Stimulated activated naive CD8-positive, alpha-beta T cell treated with anti-CD3 and anti-CD28 coated beads, Interleukin-15, amount 100 ng/mL, for 72 hours (primary cell): ENCODE measurements around the gene WWTR1.

Experiments
- ATAC-seq: fragments of 150-1000 bp; cut with Tn5 transposase; 2 replicates; pipeline ENCODE4 v1.10.0; 2021; ENCODE audit warnings: mild to moderate bottlenecking, moderate library complexity
- DNase-seq, 2 donors: peaks; one replicate each; pipeline ENCODE4 v3.0.0; 2021 to 2022
- H3K27ac Mint-ChIP-seq, 2 donors: one replicate each; pipeline ENCODE4 v1.8.0; 2022; ENCODE audit warnings: mild to moderate bottlenecking in 2 of 2, mixed read lengths in 2 of 2, moderate library complexity in 2 of 2
- H3K27me3 Mint-ChIP-seq: one replicate; pipeline ENCODE4 v1.8.0; 2022; ENCODE audit warnings: mixed read lengths
- H3K4me1 Mint-ChIP-seq: one replicate; pipeline ENCODE4 v1.8.0; 2022; ENCODE audit warnings: mild to moderate bottlenecking, mixed read lengths
- H3K4me3 Mint-ChIP-seq, 2 donors: one replicate each; pipeline ENCODE4 v1.8.0; 2022; ENCODE audit warnings: mild to moderate bottlenecking in 2 of 2, mixed read lengths in 2 of 2, moderate library complexity in 1 of 2
- H3K9me3 Mint-ChIP-seq, 2 donors: one replicate each; pipeline ENCODE4 v1.8.0; 2022; ENCODE audit warnings: mixed read lengths in 2 of 2

Gene WWTR1

GRCh38 chr3:149657926-149658743, at the start of gene WWTR1:
TSS of gene WWTR1 (minus strand) at chr3:149658025. CDS start at chr3:149657306, 719 bp downstream.
- peak; percentile 33 to 47 for DNase-seq
- Mint-ChIP-seq H3K27ac (peak within 1 kb of the TSS in 1 of 2 donors; percentile 66), H3K9me3 (no peaks in the 10 kb centered on the region), H3K4me3 (peak within 1 kb of the TSS; percentile 90), H3K4me1 (peaks cover 18% of the 10 kb centered on the region), H3K27me3 (peaks cover 75% of the 10 kb centered on the region)
- ATAC-seq = peak; percentile 80

DNA sequence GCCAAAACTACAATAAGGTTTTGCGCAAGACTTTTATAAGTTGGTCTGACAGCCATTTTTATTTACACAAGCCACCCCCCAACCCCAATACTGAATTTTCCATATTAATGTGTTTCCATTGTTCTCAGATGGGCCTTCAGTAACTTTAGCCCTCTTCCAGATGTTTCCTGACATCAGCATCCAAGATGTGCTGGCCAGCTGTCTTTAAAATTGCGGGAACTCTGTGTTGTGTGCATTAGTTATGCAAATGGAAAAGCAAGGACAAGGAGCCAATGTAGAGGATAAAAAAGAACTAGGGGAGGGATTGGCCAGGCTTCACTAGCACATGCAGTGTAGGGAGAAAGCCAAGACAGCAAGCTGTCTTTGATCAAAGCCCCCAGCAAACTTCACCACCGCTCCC, 49.1 kb upstream of the WWTR1 start:
- Mint-ChIP-seq H3K27ac (no peak overlapping the region), H3K9me3 (no peaks in the 10 kb centered on the region), H3K27me3 (no peaks in the 10 kb centered on the region), H3K4me3 (no peak overlapping the region), H3K4me1 (no peaks in the 10 kb centered on the region)
- DNase-seq (no peak), ATAC-seq (no peak)

GRCh38 chr3:149705416-149705815, 47.6 kb upstream of the WWTR1 start:
- Mint-ChIP-seq H3K27me3 (no peaks in the 10 kb centered on the region), H3K27ac (no peak overlapping the region), H3K9me3 (no peaks in the 10 kb centered on the region), H3K4me1 (no peaks in the 10 kb centered on the region), H3K4me3 (no peak overlapping the region)
- no peak for ATAC-seq
- no peak for DNase-seq

DNA sequence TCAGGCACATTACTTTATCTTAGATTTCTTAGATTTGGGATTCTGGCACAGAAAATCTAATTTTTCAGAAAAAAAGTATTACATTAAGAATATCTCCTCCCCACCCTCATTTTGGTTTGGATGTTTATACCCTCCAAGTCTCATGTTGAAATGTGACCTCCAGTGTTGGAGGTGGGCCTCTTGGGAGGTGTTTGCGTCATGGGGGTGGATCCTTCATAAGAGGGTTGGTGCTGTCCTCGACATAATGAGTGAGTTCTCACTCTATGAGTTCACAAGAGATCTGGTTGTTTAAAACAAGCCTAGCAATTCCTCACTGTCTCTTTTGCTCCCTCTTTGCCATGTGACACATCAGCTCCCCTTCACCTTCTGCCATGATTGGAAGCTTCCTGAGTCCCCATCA, 45.6 kb upstream of the WWTR1 start:
- Mint-ChIP-seq H3K27ac (no peak overlapping the region), H3K9me3 (peaks cover 4 to 15% of the 10 kb centered on the region in 2 donors), H3K27me3 (no peaks in the 10 kb centered on the region), H3K4me1 (no peaks in the 10 kb centered on the region), H3K4me3 (no peak overlapping the region)
- ATAC-seq (no peak), DNase-seq (no peak)

- H3K9me3 Mint-ChIP-seq = peaks cover 9 to 21% of the 10 kb centered on the region in 2 donors
- no peak overlapping the region for H3K4me3 Mint-ChIP-seq
- H3K27ac Mint-ChIP-seq = no peak overlapping the region
- DNase-seq (no peak), ATAC-seq (peak; percentile 71)
- no peaks in the 10 kb centered on the region for H3K4me1 Mint-ChIP-seq
- H3K27me3 Mint-ChIP-seq = no peaks in the 10 kb centered on the region
These were observed 45.0 kb upstream of the WWTR1 start for GRCh38 chr3:149702691-149703441.

GRCh38 chr3:149701977-149702350, 44.1 kb upstream of the WWTR1 start:
- Mint-ChIP-seq H3K4me1 (no peaks in the 10 kb centered on the region), H3K27ac (no peak overlapping the region), H3K9me3 (peaks cover 11 to 29% of the 10 kb centered on the region in 2 donors), H3K27me3 (no peaks in the 10 kb centered on the region), H3K4me3 (peak overlapping the region in 1 of 2 donors; percentile 23)
- ATAC-seq = peak; percentile 91
- DNase-seq = peak in 1 of 2 donors; percentile 21

DNA sequence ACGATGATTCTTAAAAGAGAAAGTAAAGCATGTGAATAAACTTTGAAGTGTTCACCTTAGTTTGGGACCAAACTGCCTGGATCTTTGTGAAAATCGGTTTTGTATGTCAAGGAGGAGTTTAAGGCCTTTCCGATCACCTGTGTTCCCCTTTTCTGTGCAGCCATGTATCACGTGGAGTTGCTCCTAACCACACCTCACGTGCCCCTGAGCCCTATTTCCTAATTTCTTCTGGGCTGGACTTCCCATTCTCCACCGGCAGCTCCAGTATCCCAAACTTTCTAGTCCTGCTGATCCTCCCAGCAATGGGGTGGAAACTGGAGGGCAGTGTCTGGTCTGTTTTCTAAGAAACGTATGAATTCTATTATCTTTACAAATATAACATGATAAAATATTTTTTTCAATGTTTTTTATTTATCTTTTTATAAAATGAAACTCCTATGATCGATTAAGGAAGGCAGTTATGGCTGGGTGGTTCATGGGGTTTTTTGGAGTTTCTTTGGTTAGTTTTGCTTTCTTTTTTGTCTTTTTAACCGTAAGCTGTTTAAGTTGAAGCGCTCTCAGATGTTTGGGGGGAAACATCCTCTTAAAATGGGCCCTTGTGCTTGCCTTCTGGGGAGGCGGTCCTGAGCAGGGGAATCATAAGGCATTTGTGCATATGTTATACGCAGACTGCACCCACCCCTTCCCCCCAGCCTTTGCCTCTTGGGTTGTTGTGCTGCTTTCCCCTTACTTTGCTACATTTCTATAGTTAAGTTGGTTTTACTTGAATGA, 43.6 kb upstream of the WWTR1 start:
- Mint-ChIP-seq H3K9me3 (peaks cover 16 to 35% of the 10 kb centered on the region in 2 donors), H3K4me3 (peak overlapping the region; percentile 23 to 45), H3K27ac (peak overlapping the region in 1 of 2 donors; percentile 73), H3K4me1 (no peaks in the 10 kb centered on the region), H3K27me3 (no peaks in the 10 kb centered on the region)
- DNase-seq = no peak
- peak; percentile 71 for ATAC-seq

- DNase-seq = no peak
- no peak overlapping the region for H3K27ac Mint-ChIP-seq
- peaks cover 13% of the 10 kb centered on the region for H3K27me3 Mint-ChIP-seq
- peaks cover 6 to 14% of the 10 kb centered on the region in 2 donors for H3K9me3 Mint-ChIP-seq
- no peak for ATAC-seq
- no peaks in the 10 kb centered on the region for H3K4me1 Mint-ChIP-seq
- H3K4me3 Mint-ChIP-seq = no peak overlapping the region
These were observed 30.4 kb upstream of the WWTR1 start for GRCh38 chr3:149688122-149688757.

- Mint-ChIP-seq H3K27me3 (peaks cover 13% of the 10 kb centered on the region), H3K27ac (no peak overlapping the region), H3K4me1 (no peaks in the 10 kb centered on the region), H3K4me3 (no peak overlapping the region), H3K9me3 (peaks cover 6 to 14% of the 10 kb centered on the region in 2 donors)
- no peak for ATAC-seq
- no peak for DNase-seq
These were observed 29.2 kb upstream of the WWTR1 start for GRCh38 chr3:149686996-149687395.

- no peak for ATAC-seq
- Mint-ChIP-seq H3K27me3 (peaks cover 12% of the 10 kb centered on the region), H3K4me1 (no peaks in the 10 kb centered on the region), H3K9me3 (no peaks in the 10 kb centered on the region), H3K27ac (no peak overlapping the region), H3K4me3 (no peak overlapping the region)
- DNase-seq = no peak
These were observed 20.6 kb upstream of the WWTR1 start for GRCh38 chr3:149678351-149678950.

GRCh38 chr3:149673393-149673792, 15.6 kb upstream of the WWTR1 start:
- ATAC-seq (no peak), DNase-seq (no peak)
- Mint-ChIP-seq H3K9me3 (no peaks in the 10 kb centered on the region), H3K27ac (no peak overlapping the region), H3K4me3 (no peak overlapping the region), H3K4me1 (no peaks in the 10 kb centered on the region), H3K27me3 (peaks cover 12% of the 10 kb centered on the region)

- no peak for ATAC-seq
- H3K4me3 Mint-ChIP-seq = no peak overlapping the region
- no peak for DNase-seq
- H3K27ac Mint-ChIP-seq = no peak overlapping the region
- no peaks in the 10 kb centered on the region for H3K4me1 Mint-ChIP-seq
- peaks cover 6% of the 10 kb centered on the region for H3K27me3 Mint-ChIP-seq
- no peaks in the 10 kb centered on the region for H3K9me3 Mint-ChIP-seq
These were observed 13.1 kb upstream of the WWTR1 start for GRCh38 chr3:149670742-149671492.

GRCh38 chr3:149667576-149667975, 9.8 kb upstream of the WWTR1 start:
- Mint-ChIP-seq H3K4me3 (no peak overlapping the region), H3K9me3 (no peaks in the 10 kb centered on the region), H3K27me3 (peaks cover 16% of the 10 kb centered on the region), H3K4me1 (no peaks in the 10 kb centered on the region), H3K27ac (no peak overlapping the region)
- DNase-seq (no peak), ATAC-seq (no peak)

GRCh38 chr3:149663966-149664365, 6.1 kb upstream of the WWTR1 start:
- Mint-ChIP-seq H3K9me3 (no peaks in the 10 kb centered on the region), H3K27me3 (peaks cover 36% of the 10 kb centered on the region), H3K27ac (no peak overlapping the region), H3K4me1 (no peaks in the 10 kb centered on the region), H3K4me3 (no peak overlapping the region)
- no peak for DNase-seq
- ATAC-seq = no peak
